Peyer's patch (tissue), 4 donors: Measurements from ENCODE around the gene CSH2. TPM values are rescaled to one million over a fixed set of nuclear protein-coding genes. Genes with fewer than 3 reads are reported as not detected.
"Not testable (repeated sequence)": the region's sequence is repeated elsewhere in the genome, so short reads cannot be mapped to it uniquely, and the experiment has no call there.

Source experiments
- DNase-seq, 3 donors: peaks; one replicate each; pipeline ENCODE4 v3.0.0-alpha.2; 2017 to 2019
- H3K27ac ChIP-seq, 4 donors: fragments of 200-600 bp; sonication (generic); one replicate each; pipeline ENCODE4 v1.5.1; 2016 to 2019
- H3K27me3 ChIP-seq, 2 donors: fragments of 200-600 bp; sonication (generic); one replicate each; pipeline ENCODE4 v1.5.1; 2019
- H3K36me3 ChIP-seq, 3 donors: fragments of 200-600 bp; sonication (generic); one replicate each; pipeline ENCODE4 v1.5.1; 2016 to 2019
- H3K4me1 ChIP-seq, 4 donors: fragments of 200-600 bp; sonication (generic); one replicate each; pipeline ENCODE4 v1.5.1; 2016 to 2019
- H3K4me3 ChIP-seq, 4 donors: fragments of 200-600 bp; sonication (generic); 1 replicate in 3 of 4; 2 replicates in 1 of 4; pipeline ENCODE4 v1.5.1; 2016 to 2019; ENCODE audit warnings: mild to moderate bottlenecking in 1 of 4
- H3K9me3 ChIP-seq, 4 donors: fragments of 200-600 bp; sonication (generic); one replicate each; pipeline ENCODE4 v1.5.1; 2016 to 2019; ENCODE audit warnings: mild to moderate bottlenecking in 1 of 4
- POLR2A ChIP-seq, 2 donors: fragments of 450-650 bp; IDR thresholded peaks; one replicate each; pipeline ENCODE4 v1.5.1; 2017; ENCODE audit warnings: antibody characterized with exemption in 2 of 2, mild to moderate bottlenecking in 2 of 2, moderate library complexity in 2 of 2
- total RNA-seq, 4 donors: library from RNA; depleted of rRNA; stranded (reverse); fragments of >200 nt; gene quantifications; one replicate each; pipeline ENCODE4 v1.1.0, GENCODE V29; 2016
- TF ChIP-seq, protein P1 (sequence below), 6 experiments: fragments of 450-650 bp in 4 of 6; fragments of 200-600 bp in 2 of 6; sonication (generic) in 1 of 6; IDR thresholded peaks; one replicate each; pipeline ENCODE4 v1.5.1; 2017 to 2019; ENCODE audit warnings: antibody characterized with exemption in 6 of 6, mild to moderate bottlenecking in 3 of 6, moderate library complexity in 1 of 6

CSH2 gene
- not detected for total RNA-seq

- not testable (repeated sequence) for H3K9me3 ChIP-seq, H3K27ac ChIP-seq, H3K4me3 ChIP-seq, H3K4me1 ChIP-seq, DNase-seq, H3K27me3 ChIP-seq, H3K36me3 ChIP-seq
Observed at GRCh38 chr17:63873577-63873976, at the start of gene CSH2. CSH2 (minus strand) TSS chr17:63873677; CDS start chr17:63873614, 63 bp downstream.

GRCh38 chr17:63922402-63922801, 48.9 kb upstream of the CSH2 start:
- not testable (repeated sequence) for H3K4me3 ChIP-seq, H3K27me3 ChIP-seq, H3K36me3 ChIP-seq, H3K9me3 ChIP-seq, H3K4me1 ChIP-seq
- peak overlapping the region in 1 of 4 donors; percentile 66 for H3K27ac ChIP-seq
- peak in 1 of 3 donors; percentile 53 for DNase-seq

DNA sequence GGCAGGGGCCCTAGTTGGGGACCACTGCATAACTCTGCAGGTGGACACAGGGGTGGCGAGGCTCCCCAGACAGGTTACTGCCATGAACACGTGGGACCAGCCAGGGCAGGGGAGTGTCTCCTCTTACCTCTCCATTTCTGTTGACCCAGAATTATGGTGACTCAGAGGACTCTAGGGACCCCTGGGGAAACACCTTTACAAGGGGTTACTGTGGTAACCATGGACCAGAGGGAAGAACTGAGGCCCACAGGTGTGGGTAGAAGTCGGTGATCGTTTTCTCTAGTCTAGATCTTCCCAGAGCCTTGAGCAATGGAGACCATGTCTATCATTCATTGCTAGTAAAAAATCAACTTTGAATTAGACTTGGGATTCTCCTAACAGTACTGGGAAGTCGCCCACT, 47.3 kb upstream of the CSH2 start:
- H3K27me3 ChIP-seq, H3K4me3 ChIP-seq, H3K36me3 ChIP-seq, H3K9me3 ChIP-seq, H3K4me1 ChIP-seq, DNase-seq: not testable (repeated sequence)
- peak overlapping the region in 1 of 4 donors; percentile 7 for H3K27ac ChIP-seq

- peak overlapping the region in 1 of 4 donors; percentile 1 for H3K27ac ChIP-seq
- not testable (repeated sequence) for H3K4me1 ChIP-seq, H3K36me3 ChIP-seq, H3K27me3 ChIP-seq, H3K4me3 ChIP-seq, DNase-seq, H3K9me3 ChIP-seq
Observed at GRCh38 chr17:63920050-63920449, 46.6 kb upstream of the CSH2 start.

GRCh38 chr17:63919311-63919723, 45.8 kb upstream of the CSH2 start:
- TF ChIP-seq, protein P1, sequence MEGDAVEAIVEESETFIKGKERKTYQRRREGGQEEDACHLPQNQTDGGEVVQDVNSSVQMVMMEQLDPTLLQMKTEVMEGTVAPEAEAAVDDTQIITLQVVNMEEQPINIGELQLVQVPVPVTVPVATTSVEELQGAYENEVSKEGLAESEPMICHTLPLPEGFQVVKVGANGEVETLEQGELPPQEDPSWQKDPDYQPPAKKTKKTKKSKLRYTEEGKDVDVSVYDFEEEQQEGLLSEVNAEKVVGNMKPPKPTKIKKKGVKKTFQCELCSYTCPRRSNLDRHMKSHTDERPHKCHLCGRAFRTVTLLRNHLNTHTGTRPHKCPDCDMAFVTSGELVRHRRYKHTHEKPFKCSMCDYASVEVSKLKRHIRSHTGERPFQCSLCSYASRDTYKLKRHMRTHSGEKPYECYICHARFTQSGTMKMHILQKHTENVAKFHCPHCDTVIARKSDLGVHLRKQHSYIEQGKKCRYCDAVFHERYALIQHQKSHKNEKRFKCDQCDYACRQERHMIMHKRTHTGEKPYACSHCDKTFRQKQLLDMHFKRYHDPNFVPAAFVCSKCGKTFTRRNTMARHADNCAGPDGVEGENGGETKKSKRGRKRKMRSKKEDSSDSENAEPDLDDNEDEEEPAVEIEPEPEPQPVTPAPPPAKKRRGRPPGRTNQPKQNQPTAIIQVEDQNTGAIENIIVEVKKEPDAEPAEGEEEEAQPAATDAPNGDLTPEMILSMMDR (IDR thresholded peaks at IDR 0.05), result peak; percentile 89 to 96 (median 94)
- no peak for TF ChIP-seq POLR2A (IDR thresholded peaks at IDR 0.05)
- no peaks in the 10 kb centered on the region for H3K9me3 ChIP-seq
- peak in 2 of 3 donors; percentile 77 to 89 for DNase-seq

DNA sequence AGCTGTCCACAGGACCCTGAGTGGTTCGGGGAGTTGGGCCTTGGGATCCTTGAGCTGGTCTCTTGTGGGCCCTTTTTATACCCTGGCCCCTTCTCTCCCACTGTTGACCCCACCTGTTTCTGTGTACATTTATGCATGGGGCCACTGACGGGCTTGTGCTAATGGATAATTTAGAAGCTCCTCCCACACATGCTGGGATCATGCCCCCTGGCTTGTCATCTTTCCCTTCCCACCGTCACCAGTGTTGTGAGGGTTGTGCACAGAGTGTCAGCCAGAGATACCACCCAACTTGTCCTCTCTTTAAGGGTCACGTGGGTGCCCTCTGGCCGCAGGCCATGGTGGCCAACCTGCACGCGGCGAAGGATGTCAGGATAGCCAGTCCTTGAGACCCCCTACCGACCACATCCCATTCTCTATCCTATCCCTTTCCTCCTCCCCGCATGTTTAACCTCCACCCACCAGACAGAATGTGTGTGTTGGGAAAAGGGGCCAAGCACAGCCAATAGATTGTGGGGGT, 45.4 kb upstream of the CSH2 start, which contains the start of gene GH1:
TSS of gene GH1 (minus strand) at position 51 of the 517 bp plus-strand sequence. CDS start 63 bp downstream, outside the sequence.
- not testable (repeated sequence) for H3K4me1 ChIP-seq, H3K27ac ChIP-seq, H3K27me3 ChIP-seq, H3K4me3 ChIP-seq, H3K9me3 ChIP-seq, H3K36me3 ChIP-seq
- DNase-seq, result peak in 1 of 3 donors; percentile 19

More at GRCh38 chr17:63919311-63919723, 45.8 kb upstream of the CSH2 start:
- H3K36me3 ChIP-seq, result no peaks in the 10 kb centered on the region
- H3K27me3 ChIP-seq, result no peaks in the 10 kb centered on the region
- no peak overlapping the region for H3K4me3 ChIP-seq
- H3K27ac ChIP-seq, result no peak overlapping the region
- peaks cover 0 to 4% (median 0%) of the 10 kb centered on the region in 4 donors for H3K4me1 ChIP-seq

DNA sequence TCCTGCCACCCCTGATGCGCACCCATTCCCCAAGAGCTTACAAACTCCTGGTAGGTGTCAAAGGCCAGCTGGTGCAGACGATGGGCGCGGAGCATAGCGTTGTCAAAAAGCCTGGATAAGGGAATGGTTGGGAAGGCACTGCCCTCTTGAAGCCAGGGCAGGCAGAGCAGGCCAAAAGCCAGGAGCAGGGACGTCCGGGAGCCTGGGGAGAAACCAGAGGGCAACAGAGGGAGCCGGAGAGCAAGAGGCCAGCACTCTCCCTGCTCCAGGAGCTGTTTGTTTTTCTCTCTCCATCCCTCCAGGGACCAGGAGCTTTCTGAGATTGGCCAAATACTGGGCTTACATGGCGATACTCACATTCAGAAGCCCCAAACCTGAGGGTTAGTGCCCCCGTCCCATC, 44.8 kb upstream of the CSH2 start:
- peak in 1 of 3 donors; percentile 41 for DNase-seq
- H3K36me3 ChIP-seq, result no peaks in the 10 kb centered on the region

GRCh38 chr17:63917646-63918045, 44.2 kb upstream of the CSH2 start:
- no peaks in the 10 kb centered on the region for H3K27me3 ChIP-seq
- H3K9me3 ChIP-seq, result no peaks in the 10 kb centered on the region
- peaks cover 0 to 4% (median 0%) of the 10 kb centered on the region in 4 donors for H3K4me1 ChIP-seq
- H3K27ac ChIP-seq, result no peak overlapping the region
- DNase-seq, result peak in 1 of 3 donors; percentile 41
- H3K36me3 ChIP-seq, result no peaks in the 10 kb centered on the region
- H3K4me3 ChIP-seq, result no peak overlapping the region
- no peak for TF ChIP-seq POLR2A (IDR thresholded peaks at IDR 0.05)
- TF ChIP-seq, protein P1 (IDR thresholded peaks at IDR 0.05), result no peak

More for the DNA sequence above, 44.8 kb upstream of the CSH2 start:
- Histone ChIP-seq H3K4me1 (peaks cover 0 to 4% (median 0%) of the 10 kb centered on the region in 4 donors), H3K27me3 (no peaks in the 10 kb centered on the region), H3K4me3 (no peak overlapping the region), H3K9me3 (no peaks in the 10 kb centered on the region), H3K27ac (no peak overlapping the region)
- TF ChIP-seq, protein P1 (IDR thresholded peaks at IDR 0.05), result no peak
- TF ChIP-seq POLR2A (IDR thresholded peaks at IDR 0.05), result no peak

- not testable (repeated sequence) for H3K27me3 ChIP-seq, H3K4me1 ChIP-seq, H3K4me3 ChIP-seq, H3K9me3 ChIP-seq, H3K36me3 ChIP-seq, H3K27ac ChIP-seq
- DNase-seq, result peak in 1 of 3 donors; percentile 18
Observed at GRCh38 chr17:63917206-63917605, 43.7 kb upstream of the CSH2 start.
